ENCODE results near the gene GSG1L.

GSG1L gene

DNA sequence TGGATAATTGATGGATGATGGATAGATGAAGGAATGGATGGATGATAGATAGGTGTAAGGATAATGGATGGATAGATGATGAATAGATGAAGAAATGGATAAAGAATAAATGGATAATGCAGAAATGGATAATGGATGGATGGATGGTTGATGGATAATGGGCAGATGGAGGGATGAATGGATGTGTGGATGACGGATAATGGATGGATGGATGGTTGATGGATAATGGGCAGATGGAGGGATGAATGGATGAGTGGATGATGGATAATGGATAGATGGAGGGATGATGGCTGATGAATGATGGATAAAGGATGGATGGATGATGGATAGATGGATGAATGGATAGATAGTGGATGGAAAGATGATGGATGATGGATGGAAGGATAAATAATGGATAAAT is 274.4 kb downstream of the GSG1L start:
- DNase-seq (ENCODE audit: low spot score), result no peak

DNA sequence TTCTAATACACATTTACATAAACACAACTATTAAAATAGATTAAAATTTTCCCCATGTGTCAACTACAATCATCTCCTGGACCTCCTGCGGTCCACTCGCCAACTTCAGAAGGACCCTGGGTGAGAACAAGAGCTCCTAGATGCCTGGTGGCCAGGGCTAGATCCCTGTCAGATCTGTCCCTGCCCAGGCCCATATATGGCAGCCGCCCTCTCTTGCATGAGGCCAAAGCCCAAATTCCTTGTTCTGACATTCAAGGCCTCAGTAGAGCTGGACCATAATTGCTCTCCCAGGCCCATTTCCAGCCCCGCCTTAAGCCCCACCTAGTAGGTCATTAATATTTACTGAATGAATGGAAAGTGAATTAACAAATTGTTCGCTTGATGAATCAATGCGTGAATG is 275.8 kb downstream of the GSG1L start:
- no peak for DNase-seq (ENCODE audit: low spot score)

DNA sequence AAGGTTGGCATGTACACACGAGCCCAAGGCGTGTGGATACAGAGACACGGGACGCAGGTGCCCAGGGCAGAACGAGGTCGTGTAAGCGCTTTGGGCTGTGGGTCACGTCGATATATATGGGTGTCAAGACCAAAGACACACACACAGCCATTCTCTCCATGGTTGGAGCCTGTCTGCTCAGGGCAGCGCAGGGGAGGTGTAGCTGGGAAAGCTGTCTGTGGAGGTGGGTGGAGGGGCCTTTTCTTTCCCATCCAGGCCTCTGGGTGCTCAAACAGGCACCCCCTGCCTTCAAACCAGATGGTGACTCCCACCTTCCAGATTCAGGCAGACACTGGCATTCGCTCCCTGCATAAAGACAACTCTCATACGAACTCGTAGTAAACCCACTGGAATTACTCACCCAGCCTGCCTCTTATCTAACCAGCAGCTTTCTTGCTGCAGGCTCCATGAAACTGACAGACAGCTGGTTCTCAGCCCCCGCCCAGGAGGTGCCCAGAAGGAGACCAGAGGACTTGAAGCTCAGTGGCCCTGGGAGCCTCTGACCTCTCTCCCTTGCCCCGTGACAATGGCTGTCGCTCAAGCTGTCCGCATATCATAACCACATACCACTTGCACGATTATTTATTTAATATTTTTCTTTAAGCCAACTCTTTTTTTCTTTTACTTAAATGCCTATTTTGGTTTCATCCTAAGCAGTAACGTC is 276.4 kb downstream of the GSG1L start:
- no peak for DNase-seq (ENCODE audit: low spot score)

DNA sequence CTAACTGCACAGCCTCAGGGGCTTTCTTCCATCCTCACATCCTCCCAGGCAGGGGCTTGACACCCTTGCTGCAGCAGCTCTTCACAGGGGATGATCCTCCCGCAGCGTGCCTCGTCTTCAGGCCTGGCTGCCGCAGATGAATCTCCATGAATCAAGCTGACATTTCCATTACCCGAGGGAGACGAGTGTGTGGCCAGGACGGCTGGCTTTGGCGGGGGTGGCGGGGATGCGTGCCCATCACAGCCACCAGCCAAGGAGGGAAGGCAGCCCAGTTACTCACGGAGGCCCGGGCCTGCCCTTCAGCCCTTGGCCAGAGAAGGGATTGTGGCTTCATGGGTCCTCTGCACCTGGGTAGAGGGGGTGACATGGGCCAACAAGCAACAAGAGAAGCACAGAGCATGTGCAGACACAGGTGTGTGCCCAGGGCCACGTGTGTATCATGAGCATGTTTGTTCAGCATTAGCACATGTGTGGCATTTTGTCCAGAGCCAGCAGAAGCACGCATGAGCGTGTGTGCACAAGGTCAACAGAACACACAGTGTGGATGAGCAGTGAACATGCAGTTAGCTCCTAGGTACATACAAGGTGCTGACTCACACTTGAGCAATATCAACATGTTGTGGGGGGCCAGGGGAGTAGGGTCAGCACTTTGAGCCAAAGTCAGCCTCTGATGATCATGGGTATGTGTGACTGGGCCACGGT is 277.1 kb downstream of the GSG1L start:
- DNase-seq (ENCODE audit: low spot score), result no peak

DNA sequence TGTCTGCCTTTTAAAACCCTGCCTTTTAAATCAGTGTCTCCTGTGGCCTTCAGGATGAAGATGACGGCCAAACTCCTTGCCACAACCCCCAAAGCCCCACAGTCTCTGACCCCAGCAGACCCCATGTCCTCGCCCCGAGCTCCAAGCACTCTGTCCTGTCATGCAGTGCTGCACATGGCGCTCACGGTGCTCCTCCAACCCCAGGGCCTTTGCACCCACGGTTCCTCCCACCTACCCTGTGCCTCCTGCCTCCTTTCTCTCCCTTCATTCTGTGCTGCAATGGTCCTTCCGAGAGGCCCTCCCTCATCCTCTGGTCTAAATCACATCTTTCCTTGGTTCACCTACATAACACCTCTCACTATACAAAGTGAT is 278.2 kb downstream of the GSG1L start:
- DNase-seq (ENCODE audit: low spot score), result no peak

DNA sequence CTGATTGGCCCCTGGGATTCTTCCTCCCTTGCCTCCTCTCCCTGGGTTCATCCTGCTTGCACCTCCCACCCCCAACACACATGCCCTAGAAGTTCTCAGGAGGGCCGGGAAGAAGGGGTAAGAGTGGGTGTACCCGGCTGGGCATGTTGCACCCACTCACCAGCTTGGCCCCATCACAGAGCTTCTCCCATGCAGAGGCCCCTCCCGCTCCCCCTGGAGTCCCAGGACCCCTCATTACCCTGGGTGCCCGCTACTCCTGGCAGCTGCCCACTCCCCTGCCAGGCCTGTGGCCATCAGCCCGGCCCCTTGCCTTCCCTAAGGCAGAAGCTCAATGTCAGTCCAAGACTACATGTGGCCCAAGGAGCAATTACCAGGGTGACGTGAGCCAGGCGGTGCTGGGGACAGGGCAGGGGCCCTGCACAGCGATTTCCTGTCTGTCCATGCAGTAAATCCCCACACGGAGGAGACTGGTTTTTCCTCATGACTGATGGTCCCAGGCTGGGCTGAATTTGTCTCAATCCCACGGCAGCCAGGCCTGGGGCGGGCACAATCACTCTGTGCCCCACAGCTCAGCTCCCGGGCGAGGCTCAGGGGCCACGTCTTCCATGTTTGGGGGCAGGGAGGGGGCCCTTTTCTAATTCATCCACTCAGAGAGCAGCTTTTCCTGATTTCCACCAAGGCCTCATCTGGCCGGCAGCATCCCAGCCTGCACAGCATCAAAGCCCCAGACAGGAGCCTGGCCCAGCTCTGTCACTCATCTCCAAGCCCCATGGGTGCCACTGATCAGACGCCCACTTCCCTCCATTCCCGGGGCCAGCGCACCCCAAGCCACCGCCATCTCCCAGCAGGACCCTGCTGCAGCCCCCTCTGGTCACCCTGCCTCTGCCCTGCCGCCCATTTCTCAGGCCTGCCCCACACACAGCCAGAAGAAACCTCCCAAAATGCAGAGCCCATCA is 278.9 kb downstream of the GSG1L start:
- DNase-seq (ENCODE audit: low spot score), result no peak

DNA sequence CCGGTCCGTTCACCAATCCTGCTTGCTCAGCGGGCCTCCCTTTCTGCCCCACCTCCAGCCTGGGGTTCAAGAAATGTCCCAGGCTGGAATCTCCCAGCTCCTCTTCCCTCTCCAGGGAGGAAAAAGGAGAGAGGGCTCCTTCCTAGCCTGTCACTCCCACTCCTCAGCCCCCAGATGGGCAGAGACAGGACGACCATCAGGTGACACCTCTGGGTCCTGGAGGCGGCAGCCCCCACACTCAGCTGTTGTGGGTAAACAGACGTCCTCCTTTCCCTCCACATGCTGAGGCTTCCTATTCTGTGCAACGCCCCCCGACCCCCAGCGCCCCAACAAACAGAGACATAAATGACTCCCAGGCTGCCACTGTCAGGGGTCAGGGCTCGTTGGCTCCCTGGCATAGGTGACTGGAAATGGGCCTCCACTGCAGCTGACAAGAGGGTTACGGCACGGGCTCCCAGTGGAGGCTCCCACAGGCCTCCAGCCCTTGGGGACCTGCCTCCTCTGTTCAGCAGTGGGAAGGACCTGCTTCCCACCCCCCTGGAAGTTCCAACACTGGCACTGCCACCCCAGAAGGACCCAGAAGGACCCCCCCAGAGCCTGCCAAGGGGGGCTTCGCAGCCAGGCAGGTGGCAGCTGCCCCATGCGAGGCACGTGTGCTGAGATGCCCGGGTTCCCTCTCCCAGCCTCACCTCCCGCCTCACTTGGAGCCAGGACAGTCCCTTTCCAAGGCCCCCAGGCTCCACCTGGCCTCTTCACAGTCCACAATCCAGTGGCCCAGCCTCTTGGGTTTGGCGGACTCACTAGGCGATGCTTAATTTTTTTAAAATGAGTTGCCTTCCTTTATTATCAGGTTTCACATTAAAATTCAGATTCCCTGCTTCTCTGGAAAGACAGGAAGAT is 281.3 kb downstream of the GSG1L start:
- no peak for DNase-seq (ENCODE audit: low spot score)

DNA sequence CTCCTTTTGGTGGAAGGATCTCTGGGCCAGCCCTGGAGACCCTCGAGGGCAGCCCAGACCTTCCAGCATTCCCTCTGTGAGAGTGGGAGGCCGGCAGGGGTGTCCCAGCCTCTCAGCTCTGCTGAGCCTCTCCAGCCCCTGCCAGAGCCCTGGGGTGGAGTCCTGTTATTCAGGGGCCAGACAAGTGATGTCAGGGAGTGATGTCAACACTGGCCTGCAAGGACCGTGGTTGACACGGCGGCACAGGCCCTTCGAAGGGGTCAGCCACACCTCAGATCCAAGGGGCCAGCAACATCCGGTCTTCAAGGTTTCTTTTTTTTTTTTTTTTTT is 282.4 kb downstream of the GSG1L start:
- DNase-seq (ENCODE audit: low spot score), result no peak

DNA sequence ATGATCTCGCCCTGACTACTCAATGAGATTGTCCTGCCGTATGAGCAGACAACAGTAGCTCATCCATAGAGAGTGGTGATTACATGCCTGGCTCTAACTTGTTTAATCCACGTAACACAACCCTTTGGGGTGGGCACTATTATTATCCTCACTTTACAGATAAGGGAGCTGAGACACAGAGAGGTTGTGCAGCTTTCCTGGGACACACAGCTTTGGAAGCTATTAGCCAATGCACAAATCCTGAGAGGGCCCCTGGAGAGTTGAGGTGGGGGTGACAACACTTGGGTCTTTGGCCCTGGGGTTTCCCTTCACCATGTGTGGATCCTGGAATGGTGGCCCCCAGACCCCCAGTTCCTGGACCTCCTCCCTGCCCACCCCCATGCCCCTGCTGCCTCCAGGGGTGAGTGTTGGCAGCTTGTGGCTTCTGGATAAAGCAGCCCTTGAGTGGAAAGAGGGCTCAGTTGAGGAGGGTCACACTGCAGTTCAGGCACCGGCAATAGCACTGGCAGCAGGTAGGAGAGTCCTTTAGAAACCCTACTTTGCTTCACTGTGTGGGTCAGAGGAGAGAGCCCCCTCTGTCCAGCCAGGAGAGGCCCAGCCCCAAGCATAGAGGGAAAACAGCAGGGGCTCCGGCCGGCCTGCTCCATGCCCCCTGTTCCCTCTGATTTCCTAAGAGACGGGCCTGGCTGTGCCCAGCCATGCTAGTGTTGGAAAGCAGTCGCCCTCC is 282.9 kb downstream of the GSG1L start:
- no peak for DNase-seq (ENCODE audit: low spot score)

DNA sequence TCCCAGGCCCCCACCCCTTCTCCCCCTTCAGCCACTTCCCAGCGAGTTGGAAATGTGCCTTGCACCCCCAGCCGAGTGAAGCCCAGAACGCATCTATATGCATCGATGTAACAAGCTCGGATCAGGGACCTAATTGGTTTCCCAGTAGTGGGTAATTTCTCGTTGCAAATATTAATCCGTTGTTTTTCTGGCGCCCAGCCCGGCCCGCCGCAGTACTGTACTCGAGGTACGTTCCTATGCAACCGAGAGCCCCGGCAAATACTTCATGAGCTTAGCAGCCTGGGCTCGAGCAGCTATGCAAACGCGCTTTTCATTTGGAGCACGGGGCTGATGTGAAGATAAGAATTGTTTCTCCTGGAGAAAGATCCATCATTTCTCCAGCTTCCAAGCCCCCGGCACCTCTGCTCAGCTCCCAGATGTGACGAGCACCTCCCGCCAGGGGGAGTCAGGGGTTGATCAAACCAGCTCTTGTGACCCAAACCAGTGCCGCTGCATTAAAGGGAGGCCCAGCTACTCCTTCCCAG is 283.8 kb downstream of the GSG1L start:
- DNase-seq (ENCODE audit: low spot score), result no peak

DNA sequence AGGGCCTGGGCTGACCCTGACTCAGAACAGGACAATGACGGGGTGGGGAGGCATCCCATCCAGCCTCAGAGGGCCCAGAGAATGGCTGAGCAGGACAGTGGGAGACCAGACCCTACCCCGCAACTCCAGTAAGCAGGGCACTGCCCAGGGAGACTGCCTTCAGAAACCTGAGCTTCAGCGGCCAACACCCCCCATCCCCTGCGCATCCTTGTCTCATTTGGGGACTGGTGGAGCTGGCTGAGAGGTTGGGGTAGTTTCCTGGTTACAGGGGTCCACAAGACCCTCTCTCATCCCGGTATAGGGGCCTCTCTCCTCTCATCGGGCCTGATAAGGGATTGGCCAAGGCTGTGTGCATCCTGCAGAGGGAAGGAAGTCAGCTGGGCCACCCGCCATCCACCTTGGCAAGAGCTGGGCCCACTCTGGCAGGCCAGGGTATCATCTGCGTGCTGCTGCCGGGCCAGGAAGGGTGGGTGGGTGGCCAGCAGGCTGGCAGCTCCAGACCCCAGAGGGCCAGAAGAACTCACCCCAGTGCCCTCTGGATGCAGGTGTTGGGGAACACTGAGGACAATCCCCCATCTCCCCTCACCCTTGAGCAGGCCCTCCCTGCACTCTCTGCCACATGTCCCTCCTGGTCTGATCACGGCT is 284.5 kb downstream of the GSG1L start:
- DNase-seq (ENCODE audit: low spot score), result no peak

DNA sequence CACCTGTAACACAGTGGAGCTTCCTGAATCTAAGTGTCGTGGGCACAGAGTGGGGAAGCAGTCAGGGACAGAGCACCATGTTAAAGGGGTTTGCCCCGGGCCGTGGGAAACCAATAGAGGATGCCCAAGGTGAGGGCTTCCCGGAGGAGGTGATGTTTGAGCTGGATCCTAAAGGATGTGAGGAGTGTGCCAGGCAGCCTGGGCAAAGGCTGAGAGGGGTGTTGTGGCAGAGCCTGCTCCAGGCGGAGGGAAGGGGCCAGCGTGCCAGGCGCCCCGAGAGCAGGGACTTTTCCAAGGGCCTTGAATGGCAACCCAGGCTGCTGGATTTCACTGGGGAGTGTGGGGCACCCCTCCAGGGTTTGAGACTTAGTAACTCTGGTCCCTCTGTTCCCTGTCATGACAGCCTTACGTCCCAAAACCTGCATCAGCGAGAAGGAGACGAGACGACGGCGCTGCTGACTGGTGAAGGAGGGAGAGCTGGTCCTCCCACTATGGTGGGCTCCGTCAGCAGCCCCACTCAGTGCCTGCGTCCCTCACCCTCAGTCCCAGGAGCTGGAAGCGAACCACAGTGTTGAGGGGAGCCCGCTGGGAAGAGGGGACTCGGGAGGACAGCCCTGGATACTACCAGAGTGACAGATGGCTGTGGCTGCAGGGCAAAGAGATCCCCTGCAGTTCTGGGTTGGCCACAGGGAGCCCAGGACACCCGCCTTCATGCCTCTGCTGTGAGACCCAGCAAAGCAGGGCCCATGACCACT is 285.2 kb downstream of the GSG1L start:
- no peak for DNase-seq (ENCODE audit: low spot score)

DNA sequence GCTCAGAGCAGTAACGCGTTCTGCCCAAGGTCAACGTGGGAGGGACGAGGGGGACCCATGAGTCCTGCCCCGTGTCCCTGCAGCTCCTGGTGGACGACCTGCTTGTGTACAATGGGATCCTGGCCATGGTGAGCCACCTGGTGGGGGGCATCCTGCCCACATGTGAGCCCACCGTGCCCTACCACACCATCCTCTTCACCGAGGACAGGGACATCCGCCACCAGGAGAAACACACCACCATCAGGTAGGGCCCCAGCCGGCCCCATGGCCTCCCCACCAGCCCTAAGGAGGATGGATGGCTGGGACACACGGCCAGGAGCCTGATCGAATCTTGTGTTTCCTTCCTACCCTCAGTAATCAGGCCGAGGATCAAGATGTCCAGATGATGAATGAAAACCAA is 286.0 kb downstream of the GSG1L start:
- DNase-seq (ENCODE audit: low spot score), result no peak

DNA sequence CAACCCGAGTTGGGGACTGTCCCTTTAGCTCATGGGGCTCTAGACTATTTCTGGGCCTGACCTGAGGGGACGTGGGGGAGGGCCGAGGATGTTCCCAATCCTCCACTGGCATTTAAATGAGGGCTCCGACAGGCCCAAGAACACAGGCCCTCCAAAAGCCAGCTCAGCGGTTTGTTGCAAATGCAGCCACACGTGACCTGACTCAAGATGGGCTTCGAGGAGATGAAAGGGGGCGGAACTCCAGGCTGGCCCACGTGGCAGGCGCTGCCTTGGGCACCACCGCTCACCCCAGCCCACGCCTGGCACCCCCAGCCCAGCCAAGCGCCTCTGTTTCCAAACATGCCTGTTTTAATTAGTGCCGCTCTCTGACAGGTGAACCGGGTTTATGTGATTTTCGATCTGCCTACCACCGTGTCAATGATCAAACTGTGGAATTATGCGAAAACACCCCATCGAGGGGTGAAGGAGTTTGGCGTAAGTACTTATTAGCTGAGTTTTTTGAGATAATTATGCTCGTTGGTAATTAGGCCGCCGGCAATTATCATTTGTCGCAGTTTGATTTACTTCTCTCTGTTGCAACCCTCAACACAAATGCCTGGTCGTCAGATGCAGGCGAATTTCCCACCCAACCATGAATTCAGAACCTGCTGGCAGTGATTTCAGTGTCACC is 286.8 kb downstream of the GSG1L start:
- DNase-seq (ENCODE audit: low spot score), result no peak

DNA sequence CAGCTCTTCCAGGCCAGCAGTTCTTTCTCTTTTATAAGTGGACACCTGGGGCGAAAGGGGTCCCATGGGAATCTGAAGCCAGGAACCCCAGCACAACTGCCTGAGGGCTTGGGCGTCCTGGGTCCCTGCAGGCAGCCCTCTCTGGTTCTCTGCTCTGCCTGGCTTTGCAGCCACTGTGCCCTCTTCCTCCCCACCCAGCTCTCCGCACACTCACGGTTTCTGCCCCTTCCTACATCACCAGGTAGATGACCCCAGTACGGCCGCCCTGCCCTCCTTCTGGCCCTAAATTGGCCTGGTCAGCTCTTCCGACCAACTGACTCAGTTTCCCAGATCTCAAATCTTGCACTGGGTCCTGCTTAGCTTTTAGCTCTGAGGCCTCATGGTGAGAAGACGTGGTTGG is 288.3 kb downstream of the GSG1L start:
- no peak for DNase-seq (ENCODE audit: low spot score)

DNA sequence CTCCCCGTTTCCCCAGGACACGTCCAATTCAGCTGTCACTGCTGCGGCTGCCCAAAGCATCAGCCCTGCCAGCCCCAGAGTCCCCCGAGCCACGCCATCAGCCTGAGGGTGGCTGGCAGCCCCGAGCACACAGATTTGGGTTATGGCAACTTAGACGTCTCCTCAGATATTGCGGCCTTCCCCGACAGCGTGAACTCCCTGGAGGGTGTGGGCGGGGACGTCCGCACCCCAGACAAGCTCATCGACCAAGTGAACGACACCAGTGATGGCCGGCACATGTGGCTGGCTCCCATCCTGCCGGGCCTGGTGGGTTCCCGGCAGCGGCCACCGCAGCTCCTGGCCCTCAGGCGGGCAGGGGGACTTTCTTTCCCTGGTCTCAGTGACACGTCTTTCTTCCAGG is 288.7 kb downstream of the GSG1L start:
- DNase-seq (ENCODE audit: low spot score), result no peak

DNA sequence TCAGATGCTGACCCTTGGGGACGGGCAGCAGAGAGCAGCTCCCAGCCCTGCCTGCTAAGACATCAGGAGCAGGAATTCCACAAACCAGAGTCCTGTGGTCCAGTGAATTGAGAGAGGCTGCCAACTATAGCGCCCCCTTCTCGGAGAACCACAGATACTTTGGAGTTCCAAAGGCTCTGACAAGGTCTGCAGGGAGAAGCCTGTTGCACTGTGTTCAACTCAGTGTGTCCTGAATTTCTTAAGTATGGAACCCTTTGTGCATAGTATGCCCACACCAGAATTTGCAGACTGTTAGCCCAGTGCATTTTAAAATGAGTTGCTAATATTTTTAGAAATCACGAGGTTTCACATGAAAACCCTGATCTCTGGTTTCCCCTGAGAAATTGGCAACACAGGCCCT is 290.2 kb downstream of the GSG1L start:
- DNase-seq (ENCODE audit: low spot score), result no peak

DNA sequence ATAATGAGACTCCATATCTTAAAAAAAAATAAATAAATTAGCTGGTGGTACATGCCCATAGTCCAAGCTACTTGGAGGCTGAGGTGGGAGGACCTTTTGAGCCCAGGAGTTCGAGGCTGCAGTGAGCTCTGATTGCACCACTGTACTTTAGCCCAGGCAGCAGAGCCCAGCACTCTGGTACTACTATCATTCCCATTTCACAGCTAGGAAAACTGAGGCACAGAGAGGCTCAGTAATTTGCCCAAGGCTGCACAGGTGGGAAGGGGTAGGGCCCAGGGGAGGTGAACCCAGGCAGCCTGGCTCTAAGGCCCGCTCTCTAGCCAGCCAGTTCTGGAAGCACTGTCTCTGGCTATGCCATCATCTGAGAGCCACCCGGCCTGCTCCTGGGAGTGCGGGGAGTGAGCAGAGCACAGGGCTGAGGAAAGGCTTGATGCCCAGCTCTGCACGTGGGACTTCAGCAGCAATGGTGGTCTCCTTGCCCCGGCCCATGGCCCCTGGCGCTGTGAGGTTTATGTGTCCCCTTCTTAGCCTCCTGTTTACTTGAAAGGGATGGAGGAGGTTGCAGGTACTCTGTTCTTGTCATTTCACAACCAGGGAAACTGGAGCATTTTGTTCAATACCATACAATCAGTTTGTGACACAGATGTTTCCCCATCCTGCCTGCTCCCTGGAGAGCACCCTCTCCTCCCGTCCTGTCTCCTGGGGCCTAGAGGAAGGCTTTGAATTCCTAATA is 291.3 kb downstream of the GSG1L start:
- no peak for DNase-seq (ENCODE audit: low spot score)
